ENCODE measurements around the gene TRIM39.
A peak's percentile ranks its signal among the peaks of the same experiment; 100 is the strongest.

The TRIM39 gene

DNA sequence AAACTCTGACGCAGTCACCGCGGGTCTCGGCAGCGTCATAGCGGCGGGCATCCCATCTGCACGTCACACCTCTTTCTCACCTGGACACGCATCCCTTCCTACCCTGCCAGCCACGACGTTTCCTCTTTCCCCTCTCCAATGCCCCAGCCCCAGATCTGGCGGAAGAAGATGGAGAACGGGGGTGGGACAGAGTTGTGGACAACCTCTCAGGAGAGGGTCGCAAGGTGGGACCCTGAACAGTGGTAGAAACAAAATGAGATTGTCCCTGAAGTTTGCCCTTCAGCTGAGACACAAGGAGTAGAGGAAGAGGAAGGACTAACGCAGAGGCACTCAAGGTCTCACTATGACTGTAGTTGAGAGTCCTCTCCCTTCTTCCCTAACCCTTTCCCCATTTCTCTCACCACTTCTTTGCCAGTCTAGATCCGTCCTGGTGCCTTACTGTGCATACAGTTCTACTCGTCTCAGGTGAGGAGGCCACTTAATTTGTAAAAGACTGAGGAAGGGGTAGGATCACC lies 562 bp downstream of the TRIM39 start:
- DNase-seq (ENCODE audit: low spot score), result no peak

DNA sequence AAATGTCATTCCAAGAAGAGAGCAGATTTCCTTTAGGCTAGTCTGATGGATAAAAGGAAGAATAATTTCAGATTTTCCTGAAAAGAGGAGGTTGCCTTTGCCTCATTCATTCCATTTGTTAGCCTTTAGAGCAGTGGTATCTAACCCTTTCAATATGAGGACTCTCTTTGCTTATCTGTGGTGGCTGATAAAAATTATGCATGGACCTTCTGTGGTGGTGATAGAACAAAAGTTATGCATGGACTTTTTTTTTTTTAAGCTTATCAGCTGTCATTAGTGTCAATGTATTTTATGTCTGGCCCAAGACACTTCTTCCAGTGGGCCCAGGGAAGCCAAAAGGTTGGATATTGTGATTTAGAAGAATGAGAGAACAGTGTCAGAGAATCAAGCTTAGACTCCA lies 1.7 kb downstream of the TRIM39 start:
- no peak for DNase-seq (ENCODE audit: low spot score)

DNA sequence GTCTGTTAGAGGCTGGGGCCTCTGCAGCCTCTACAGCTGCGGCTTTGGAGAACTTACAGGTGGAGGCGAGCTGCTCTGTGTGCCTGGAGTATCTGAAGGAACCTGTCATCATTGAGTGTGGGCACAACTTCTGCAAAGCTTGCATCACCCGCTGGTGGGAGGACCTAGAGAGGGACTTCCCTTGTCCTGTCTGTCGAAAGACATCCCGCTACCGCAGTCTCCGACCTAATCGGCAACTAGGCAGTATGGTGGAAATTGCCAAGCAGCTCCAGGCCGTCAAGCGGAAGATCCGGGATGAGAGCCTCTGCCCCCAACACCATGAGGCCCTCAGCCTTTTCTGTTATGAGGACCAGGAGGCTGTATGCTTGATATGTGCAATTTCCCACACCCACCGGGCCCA lies 2.6 kb downstream of the TRIM39 start:
- DNase-seq (ENCODE audit: low spot score), result no peak

DNA sequence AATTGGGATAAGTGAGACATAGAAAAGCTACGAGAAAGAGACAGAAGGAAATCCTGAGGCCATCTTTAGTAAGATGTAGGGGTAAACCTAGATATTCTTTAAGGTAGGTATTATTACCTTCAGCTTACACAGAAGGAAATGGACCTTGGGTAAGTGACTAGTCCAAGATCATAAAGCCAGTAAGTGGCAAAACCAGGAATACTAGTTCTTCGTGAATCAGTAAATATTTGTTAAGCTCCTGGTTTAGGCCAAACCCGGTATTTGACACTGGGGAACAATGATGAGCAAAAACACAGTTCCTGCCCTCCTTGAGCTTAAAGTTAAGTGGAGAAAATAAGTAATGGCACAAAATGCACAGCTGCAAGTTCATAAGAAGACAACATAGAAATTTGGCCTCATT lies 5.3 kb downstream of the TRIM39 start:
- DNase-seq (ENCODE audit: low spot score), result no peak

DNA sequence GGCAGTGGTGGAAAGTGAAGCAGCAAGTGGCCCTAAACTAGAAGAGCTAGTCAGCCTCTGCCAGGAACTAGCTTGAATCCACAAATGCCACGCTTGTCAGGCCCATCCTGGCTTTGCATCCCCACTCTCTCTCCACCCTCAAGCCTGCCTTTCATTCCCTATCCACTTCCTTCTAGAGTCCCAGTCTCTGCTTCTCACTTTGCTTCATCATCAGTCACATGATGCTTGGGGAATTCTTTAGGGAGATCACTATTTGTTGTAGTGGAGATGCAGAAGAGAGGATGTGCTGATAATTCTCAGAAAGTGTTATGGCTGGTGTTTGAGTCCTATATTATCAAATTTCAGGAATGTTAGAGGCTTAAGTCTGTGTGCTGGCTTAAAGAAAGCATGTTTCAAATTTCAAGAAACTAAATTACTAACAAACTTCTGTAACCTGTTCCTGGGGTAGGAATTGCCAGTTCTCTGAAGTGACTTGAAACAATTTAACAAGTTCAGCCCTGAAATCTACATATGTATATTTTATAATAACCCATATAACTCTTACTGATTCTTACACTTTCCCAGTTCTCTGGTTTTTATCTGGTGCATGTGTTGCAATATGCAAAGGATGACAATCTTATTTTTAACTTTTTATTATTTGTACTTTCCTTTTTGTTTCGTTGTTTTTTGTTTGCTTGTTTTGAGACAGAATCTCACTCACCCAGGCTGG lies 7.5 kb downstream of the TRIM39 start:
- no peak for DNase-seq (ENCODE audit: low spot score)

DNA sequence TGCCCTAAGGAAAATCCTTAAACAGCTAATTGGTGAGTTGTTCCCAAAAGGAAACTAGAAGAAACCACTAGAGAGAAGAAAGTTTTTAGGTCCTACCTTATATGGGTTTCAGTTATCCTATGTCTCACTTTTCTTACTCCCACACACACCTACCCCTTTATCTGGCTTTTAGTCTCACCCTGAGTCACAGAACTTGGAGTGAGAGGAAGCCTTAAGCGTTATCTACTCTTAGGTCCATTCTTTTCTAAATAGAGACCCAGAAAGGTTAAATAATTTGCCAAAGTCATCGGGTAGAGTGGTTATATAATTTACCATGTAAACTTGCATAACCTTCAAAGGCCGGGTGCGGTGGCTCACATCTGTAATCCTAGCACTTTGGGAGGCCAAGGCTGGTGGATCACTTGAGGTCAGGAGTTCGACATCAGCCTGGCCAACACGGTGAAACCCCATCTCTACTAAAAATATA lies 13.9 kb downstream of the TRIM39 start:
- DNase-seq (ENCODE audit: low spot score), result no peak

DNA sequence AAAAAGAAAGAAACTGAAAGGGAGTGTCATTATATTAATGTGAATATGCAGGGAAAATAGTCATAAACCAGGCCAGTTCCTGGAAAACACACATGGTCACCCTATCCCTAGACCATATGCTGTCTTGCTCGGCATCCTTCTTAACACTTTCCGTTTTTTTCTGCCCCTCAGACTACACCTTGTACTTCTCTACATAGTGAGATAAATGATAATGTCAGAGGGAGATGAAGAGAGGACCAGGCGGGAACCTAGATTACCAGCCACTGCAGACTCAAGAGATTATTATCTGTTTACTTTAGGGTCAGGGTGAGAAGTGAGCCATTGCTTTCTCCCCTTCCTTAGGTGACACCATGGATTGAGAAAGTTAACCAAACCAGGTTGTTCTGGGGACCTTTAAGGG lies 14.5 kb downstream of the TRIM39 start:
- DNase-seq (ENCODE audit: low spot score), result no peak

DNA sequence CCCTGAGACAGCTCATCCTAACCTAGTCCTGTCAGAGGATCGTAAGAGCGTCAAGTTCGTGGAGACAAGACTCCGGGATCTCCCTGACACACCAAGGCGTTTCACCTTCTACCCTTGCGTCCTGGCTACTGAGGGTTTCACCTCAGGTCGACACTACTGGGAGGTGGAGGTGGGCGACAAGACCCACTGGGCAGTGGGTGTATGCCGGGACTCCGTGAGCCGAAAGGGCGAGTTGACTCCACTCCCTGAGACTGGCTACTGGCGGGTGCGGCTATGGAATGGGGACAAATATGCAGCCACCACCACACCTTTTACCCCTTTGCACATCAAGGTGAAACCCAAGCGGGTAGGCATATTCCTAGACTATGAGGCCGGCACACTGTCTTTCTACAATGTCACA lies 15.0 kb downstream of the TRIM39 start:
- no peak for DNase-seq (ENCODE audit: low spot score)

DNA sequence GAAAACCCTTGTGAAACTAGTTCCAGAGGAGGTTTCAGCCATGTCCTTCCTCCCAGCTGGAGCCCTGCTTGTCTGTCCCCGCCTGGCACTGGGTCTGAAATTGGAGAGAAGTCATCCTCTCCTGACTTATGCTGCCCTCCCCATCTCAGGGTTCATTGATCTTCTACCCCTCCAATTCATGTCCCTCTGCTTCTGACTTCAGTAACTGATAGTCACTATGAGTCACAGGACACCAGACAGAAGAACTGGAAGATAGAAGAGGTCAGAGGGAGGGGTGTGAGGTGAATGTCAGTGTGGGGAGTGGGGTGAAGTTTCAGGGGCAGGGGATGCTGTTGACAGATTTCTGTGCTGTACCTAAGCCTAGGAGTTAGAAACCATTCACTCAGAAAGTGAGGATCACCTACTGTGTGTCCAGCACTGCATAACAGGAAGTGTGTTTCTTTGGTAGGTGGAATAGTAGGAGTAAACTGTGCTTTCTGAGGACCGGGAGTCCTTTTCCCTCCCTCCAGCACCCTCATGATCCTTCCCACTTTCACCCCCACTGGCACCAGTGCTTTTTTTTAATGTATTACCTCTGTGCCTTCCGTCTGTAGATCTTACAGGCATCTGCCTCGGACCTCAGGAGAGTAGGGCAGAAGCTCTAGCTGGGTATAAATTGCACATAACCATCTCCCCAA lies 17.6 kb downstream of the TRIM39 start:
- no peak for DNase-seq (ENCODE audit: low spot score)

DNA sequence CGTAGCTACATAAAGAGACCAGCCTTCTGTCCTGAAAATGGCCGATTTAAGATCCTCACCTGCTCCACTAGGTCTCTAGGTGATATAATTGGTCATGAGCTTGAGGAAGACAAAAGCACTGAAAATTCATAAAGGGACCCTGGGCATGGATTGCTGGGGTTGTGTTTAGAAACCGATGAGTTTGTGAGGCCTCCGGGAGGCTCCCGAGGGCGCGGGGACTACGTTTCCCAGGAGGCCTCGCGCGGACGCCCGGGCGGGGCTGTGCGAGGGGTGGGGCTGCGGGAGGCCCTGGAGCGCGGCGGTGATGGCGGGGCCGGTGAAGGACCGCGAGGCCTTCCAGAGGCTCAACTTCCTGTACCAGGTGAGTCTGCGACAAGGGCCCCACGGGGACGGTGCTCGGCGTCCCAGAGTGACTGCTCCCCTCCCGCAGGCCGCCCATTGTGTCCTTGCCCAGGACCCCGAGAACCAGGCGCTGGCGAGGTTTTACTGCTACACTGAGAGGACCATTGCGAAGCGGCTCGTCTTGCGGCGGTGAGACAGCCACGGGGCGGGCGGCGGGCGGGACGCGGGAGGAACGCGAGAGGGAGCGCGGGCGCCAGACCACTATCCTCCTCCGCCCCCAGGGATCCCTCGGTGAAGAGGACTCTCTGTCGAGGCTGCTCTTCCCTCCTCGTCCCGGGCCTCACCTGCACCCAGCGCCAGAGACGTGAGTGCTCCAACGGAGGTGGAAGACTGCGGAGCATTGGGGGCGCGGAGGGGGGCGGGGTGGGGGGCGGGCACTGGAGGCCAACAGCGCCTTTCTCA lies 18.3 kb downstream of the TRIM39 start, which contains the start of gene RPP21:
Gene RPP21, plus strand, starts transcription at position 289 of the 804 bp plus-strand sequence. Its CDS starts 16 bp downstream, at position 305.
- peak; percentile 93 for DNase-seq (ENCODE audit: low spot score)

DNA sequence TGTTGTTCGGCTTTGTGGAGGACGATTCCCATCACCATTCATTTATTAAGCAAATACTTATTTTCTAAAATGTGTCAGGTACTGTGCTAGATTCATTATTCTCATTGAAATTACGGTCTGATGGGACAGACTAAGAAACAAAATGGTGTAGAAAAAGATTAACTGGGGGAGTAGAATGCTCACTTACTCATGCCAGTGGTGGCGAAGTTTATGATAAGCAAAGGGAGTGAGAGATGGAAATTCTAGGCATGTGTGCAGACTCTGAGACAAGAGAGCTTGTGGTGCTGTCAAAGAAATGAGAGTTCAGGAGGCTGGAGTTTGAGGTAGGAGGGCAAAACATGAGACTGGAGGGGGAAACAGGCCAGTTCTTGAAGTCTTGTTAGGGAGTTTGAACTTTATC lies 19.1 kb downstream of the TRIM39 start:
- no peak for DNase-seq (ENCODE audit: low spot score)

DNA sequence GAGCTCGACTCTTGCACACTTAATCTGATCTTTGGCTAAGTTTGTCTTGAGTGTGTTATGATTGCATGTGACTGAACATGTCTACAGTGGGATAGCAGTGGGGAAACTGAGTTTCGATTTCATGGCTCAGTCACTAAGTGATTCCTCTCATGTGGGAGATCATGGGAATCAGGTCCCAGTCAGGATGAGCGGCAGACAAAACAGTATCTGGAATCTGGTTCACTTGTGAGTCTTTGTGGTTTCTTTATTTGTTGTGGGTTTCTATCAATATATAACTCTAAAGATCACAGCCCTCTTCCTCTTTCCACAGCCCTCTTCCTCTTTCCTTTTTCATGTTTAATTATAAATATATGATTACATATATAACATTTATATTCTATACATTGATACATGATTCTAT lies 22.2 kb downstream of the TRIM39 start:
- no peak for DNase-seq (ENCODE audit: low spot score)

DNA sequence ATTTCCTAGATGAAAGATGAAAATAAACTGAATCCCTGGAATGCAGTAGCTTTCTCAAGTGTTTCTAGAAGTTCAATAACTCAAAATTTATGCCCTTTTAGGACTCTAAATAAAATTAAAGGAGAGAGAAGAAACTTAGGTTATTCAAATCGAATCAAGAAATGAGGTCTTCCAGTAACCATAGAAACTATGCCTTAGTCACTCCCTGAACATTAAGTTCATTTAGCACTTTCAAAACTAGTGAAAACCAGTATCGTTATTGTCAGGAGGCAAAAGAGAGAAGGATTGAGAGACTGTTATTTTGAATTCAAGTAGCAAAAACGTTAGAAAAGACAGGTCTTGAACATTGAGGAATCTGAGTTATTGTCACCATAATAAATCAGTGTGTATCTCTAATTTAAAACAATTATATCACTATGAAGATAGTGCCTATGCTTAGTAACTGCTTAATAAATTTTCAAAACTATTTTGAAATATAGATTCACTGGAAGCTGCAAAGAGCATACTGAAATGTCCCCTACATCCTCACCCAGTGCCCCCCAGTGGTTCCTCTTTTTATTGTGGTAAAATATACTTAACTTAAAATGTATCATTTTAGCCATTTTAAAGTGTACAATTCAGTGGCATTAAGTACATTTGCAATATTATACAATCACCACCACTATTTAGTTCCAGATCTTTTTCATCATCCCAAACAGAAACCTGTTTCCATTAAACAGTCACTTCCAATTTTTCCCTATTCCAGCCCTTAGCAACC lies 22.9 kb downstream of the TRIM39 start:
- no peak for DNase-seq (ENCODE audit: low spot score)

DNA sequence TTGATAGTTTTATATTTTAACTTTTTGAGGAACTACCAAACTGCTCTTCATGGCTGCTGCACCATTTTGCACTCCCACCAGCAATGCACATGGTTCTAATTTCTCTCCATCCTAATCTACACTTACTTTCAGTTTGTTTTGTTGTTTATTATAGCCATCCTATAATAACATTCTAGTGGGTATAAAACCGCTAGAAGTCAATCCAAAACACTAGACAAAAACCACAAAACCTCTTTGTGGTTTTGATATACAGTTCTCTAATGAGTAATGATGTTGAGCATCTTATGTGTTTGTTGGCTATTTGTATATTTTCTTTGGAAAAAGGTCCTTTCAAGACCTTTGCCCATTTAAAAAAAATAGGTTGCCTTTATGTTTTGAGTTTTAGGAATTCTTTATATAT lies 23.8 kb downstream of the TRIM39 start:
- DNase-seq (ENCODE audit: low spot score), result no peak

DNA sequence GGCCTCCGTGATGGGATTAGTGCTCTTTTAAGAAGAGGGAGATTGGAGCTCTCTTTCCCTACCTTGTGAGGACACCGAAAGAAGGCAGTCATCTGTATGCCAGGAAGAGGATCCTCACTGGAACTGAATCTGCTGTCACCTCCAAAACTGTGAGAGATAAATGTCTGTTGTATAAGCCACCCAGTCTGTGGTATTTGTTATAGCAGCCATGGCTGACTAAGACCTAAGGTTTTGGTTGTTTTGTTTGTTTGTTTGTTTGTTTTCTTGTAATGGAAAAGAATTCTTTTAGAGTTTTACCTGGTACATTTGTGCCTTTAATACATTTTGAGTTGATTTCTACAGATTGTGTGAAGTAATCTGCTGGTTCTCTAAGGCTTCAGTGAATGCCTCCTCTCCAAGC lies 25.8 kb downstream of the TRIM39 start:
- DNase-seq (ENCODE audit: low spot score), result no peak

DNA sequence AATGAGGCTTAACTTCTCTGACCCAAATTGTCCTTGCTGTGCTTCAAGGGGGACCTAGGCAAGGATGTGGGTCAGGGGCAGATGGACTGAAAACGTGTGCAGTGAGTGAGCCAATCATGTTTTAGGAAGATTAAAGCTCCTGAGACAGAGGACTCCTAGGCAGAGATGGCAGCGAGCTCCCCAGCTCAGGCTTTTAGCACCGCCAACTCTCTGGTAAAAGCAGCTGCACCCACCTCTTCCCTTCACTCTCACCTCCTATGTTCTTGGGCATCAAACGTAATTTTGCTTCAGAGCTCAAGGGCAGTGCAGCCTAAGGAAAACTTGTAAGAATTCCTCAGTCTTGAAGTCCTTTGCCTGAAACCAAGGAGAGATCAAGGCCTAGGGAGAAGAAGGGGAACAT lies 28.6 kb downstream of the TRIM39 start:
- no peak for DNase-seq (ENCODE audit: low spot score)

DNA sequence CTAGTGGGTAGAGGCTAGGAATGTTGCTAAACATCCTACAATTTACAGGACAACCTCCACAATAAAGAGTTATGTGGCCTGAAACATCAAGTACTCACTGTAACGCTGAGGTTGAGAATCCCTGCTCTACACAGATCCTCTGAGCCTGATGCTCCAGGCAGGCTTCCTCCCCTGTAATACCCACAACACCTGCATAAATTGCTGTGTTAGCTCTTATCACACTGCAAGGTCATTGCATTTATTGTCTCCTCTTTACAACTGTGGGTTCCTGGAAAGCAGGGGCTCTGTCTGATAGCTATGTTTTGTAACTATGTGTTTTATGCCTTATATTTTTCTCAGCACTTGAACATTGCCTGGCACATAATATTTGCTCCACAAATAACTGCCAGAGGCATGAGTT lies 29.8 kb downstream of the TRIM39 start:
- DNase-seq (ENCODE audit: low spot score), result no peak

DNA sequence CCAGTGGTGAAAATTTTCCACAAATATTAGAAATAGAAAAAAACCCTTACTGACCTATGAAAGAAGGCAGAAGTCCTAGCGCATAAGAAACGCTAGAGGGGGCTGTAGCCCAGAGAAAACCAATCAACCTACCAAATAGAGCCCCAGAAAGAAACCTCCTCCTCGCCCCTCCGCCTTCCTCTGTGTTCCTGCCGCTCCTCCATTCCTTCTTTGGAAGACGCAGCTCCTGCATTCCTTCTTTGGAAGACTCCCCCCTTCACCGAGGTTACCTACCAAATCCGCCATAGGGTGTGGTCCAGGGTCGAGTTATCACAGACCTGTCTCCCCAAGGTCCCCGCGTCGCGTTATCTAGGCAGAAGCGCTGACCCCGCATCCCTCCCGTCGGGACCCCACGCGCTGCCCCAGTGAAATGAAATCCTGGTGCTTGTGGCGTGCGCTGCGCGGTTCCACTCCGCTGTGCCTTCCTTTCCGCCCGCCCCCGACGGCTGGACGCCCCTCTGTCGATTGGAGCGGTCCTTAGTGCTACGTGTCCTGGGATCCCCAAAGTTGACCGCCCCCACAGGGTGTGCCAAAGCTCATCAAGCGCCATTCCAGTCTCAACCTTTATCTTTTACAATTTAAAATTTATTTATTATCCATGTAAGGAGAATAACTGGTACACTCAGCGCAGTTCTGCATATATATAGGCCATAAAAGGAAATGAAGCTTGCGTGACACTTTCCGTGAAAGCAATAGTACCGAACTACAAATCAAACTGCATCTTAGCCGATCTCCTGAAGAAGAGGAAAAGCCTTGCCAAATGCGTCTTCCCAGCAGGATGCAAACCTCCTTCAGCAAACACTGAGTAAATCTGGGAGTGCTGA lies 31.2 kb downstream of the TRIM39 start:
- DNase-seq (ENCODE audit: low spot score), result peak; percentile 60

DNA sequence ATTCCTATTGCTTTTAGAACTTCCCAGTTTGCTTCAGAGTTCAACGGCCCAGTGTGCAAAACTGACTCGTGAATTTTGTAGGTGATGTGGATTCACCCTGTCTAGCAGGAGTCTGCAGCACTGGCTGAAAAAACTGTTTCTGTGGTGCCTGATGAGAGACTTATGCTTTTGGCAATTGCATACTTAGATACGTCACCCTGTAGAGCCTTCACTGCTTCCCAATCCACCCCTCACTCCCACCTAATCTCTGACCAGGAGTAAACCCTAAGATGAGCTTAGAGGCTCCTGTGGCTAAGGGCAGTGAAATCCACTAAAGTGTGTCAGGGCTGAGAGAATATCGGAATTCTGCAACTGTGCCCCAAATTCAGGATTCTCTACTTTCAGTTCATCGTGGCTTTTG lies 32.5 kb downstream of the TRIM39 start:
- no peak for DNase-seq (ENCODE audit: low spot score)

DNA sequence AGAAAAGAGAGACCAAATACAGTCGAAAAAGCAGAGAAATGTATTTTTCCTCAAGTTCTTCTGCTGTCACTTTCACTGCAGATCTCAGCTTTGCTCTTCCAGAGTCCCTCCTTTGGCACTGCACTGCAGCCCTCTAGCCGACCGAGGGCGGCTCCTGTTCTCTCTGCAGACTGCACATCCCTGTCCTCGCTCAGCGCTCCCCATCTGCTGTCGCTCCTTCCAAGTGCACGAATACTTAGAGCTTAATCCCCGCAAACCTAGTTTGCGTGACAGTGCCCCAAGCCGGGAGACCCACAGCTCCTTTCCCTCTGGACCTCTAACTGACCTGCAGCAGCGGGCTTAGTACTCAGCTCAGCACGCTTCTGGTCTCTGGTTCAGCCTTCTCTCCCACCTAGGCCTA lies 33.4 kb downstream of the TRIM39 start:
- DNase-seq (ENCODE audit: low spot score), result no peak

DNA sequence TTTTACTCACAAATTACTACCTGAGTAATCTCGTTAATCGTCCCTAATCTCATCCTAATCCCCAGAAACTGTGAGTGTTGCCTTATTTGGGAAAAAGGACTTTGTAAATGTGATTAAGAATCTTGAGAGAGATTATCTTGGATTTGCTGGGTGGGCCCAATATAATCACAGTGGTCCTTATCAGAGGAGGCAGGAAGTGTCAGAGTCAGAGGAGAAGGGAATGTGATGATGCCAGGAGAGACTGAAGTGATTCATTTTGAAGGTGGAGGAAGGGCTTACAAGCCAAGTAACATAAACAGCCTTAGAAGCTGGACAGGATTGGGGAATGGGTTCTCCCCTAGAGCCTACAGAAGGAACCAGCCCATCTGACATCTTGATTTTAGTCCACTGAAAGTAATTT lies 34.9 kb downstream of the TRIM39 start:
- no peak for DNase-seq (ENCODE audit: low spot score)
